GM21528 (cell line): ENCODE results near the gene NHLRC1.

Source experiments
- ATAC-seq: cut with Tn5 transposase; IDR thresholded peaks from one replicate; pipeline ENCODE4 v1.9.1; 2021; ENCODE audit warnings: mild to moderate bottlenecking, moderate library complexity; ENCODE audit not compliant: unreplicated experiment, low FRiP score

The NHLRC1 gene

GRCh38 chr6:18088419-18089296, 33.8 kb downstream of the NHLRC1 start:
- ATAC-seq: no peak

- ATAC-seq: no peak
These were observed 34.9 kb downstream of the NHLRC1 start for GRCh38 chr6:18087396-18088165.

GRCh38 chr6:18081025-18081668, 41.3 kb downstream of the NHLRC1 start:
- ATAC-seq: no peak

- ATAC-seq: no peak
These were observed 41.9 kb downstream of the NHLRC1 start for GRCh38 chr6:18080544-18080943.

- ATAC-seq: no peak
These were observed 43.6 kb downstream of the NHLRC1 start for GRCh38 chr6:18078866-18079265.

GRCh38 chr6:18076231-18076630, 46.2 kb downstream of the NHLRC1 start:
- no peak for ATAC-seq

- no peak for ATAC-seq
These were observed 49.6 kb downstream of the NHLRC1 start for GRCh38 chr6:18072841-18073240.

- no peak for ATAC-seq
These were observed 52.0 kb downstream of the NHLRC1 start for GRCh38 chr6:18070486-18070885.
